ENCODE data around the gene PPY. TPM values are rescaled to one million over a fixed set of nuclear protein-coding genes. Genes with fewer than 3 reads are reported as not detected.

PPY gene
- total RNA-seq, 2 donors from 2014 or later: not detected

DNA sequence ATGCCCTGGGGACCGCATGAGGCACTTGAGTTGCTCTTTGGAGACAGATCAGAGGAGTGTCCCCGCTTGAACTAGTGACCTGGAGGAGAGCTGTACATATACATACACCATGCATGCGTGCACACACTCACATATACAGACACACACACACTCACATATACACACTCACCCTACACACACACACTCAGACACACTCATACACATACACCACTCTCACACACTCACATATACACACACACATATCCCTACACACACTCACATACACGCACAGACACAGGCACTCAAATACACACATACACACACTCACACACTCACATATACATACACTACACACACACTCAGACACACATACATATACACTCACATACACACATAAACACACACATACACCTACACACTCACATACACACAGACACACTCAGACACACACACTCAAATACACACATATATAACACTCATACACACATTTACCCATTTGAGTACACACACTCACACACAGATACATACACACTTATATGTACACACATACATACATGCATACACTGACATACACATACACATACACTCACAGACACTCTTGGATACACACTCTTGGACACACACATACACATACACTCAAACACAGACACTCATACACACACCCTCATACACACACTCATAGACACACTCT lies 29.5 kb downstream of the PPY start:
- Histone ChIP-seq H3K36me3 (ENCODE audit: control insufficient read depth, insufficient read depth, low read length) (no peaks in the 10 kb centered on the region), H3K27ac (ENCODE audit: low read depth, low read length) (no peak overlapping the region), H3K27me3 (ENCODE audit: control insufficient read depth, insufficient read depth, low read length, poor library complexity, severe bottlenecking) (peaks cover 29% of the 10 kb centered on the region), H3K9me3 (ENCODE audit: control insufficient read depth, low read length) (peaks cover 7% of the 10 kb centered on the region), H3K4me3 (ENCODE audit: low read length) (no peak overlapping the region), H3K9ac (ENCODE audit: extremely low read depth, low read length, poor library complexity, severe bottlenecking) (no peak overlapping the region), H3K4me1 (ENCODE audit: control insufficient read depth, insufficient read depth, low read length) (peaks cover 7% of the 10 kb centered on the region)
- no peaks in the 10 kb centered on the region for H3K36me3 Mint-ChIP-seq (ENCODE audit: low read depth)
- no peaks in the 10 kb centered on the region for H3K9me3 Mint-ChIP-seq
- peaks cover 39% of the 10 kb centered on the region for H3K27me3 Mint-ChIP-seq (ENCODE audit: insufficient read depth)
- H3K27ac Mint-ChIP-seq: no peak overlapping the region
- DNase-seq: no peak
- peaks cover 19% of the 10 kb centered on the region for H3K4me1 Mint-ChIP-seq
- 61 to 93% methylated on average over 3 to 4 of the region's 4 CpGs for WGBS, 2 experiments (ENCODE audit: insufficient coverage in 1 of 2, insufficient read length in 1 of 2)
- H3K4me3 Mint-ChIP-seq: no peak overlapping the region
- TF ChIP-seq, protein P1, sequence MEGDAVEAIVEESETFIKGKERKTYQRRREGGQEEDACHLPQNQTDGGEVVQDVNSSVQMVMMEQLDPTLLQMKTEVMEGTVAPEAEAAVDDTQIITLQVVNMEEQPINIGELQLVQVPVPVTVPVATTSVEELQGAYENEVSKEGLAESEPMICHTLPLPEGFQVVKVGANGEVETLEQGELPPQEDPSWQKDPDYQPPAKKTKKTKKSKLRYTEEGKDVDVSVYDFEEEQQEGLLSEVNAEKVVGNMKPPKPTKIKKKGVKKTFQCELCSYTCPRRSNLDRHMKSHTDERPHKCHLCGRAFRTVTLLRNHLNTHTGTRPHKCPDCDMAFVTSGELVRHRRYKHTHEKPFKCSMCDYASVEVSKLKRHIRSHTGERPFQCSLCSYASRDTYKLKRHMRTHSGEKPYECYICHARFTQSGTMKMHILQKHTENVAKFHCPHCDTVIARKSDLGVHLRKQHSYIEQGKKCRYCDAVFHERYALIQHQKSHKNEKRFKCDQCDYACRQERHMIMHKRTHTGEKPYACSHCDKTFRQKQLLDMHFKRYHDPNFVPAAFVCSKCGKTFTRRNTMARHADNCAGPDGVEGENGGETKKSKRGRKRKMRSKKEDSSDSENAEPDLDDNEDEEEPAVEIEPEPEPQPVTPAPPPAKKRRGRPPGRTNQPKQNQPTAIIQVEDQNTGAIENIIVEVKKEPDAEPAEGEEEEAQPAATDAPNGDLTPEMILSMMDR (conservative IDR thresholded peaks at IDR 0.05): no peak

DNA sequence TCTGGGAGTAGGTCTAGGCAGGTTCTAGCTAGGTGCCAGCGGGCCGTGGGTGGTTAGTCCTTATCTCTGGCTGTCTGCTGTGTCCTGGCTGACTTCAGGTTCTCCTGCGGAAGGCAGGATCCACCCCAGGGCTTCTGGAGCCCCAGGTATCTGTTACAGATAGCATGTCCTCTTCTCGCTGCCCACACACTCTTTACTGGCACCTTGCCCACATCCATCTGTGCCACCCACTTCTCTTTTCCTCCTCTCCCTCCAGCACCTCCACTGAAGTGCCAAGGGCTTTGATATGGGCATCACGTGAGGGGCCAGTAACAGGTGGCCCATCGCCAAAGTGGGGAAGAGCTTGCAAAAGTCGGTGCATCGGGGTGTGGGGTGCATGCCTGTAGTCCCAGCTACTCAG lies 30.4 kb downstream of the PPY start:
- Histone ChIP-seq H3K36me3 (ENCODE audit: control insufficient read depth, insufficient read depth, low read length) (no peaks in the 10 kb centered on the region), H3K9ac (ENCODE audit: extremely low read depth, low read length, poor library complexity, severe bottlenecking) (no peak overlapping the region), H3K4me3 (ENCODE audit: low read length) (no peak overlapping the region), H3K9me3 (ENCODE audit: control insufficient read depth, low read length) (peaks cover 7% of the 10 kb centered on the region), H3K27ac (ENCODE audit: low read depth, low read length) (no peak overlapping the region), H3K4me1 (ENCODE audit: control insufficient read depth, insufficient read depth, low read length) (peaks cover 4% of the 10 kb centered on the region), H3K27me3 (ENCODE audit: control insufficient read depth, insufficient read depth, low read length, poor library complexity, severe bottlenecking) (peaks cover 29% of the 10 kb centered on the region)
- TF ChIP-seq, protein P1 (conservative IDR thresholded peaks at IDR 0.05): no peak
- DNase-seq: no peak
- no peaks in the 10 kb centered on the region for H3K36me3 Mint-ChIP-seq (ENCODE audit: low read depth)
- H3K4me1 Mint-ChIP-seq: peaks cover 14% of the 10 kb centered on the region
- no peak overlapping the region for H3K4me3 Mint-ChIP-seq
- H3K27me3 Mint-ChIP-seq (ENCODE audit: insufficient read depth): peaks cover 34% of the 10 kb centered on the region
- no peak overlapping the region for H3K27ac Mint-ChIP-seq
- WGBS, 2 experiments (ENCODE audit: insufficient coverage in 1 of 2, insufficient read length in 1 of 2): 84 to 87% methylated on average over 8 of the region's 8 CpGs
- no peaks in the 10 kb centered on the region for H3K9me3 Mint-ChIP-seq

DNA sequence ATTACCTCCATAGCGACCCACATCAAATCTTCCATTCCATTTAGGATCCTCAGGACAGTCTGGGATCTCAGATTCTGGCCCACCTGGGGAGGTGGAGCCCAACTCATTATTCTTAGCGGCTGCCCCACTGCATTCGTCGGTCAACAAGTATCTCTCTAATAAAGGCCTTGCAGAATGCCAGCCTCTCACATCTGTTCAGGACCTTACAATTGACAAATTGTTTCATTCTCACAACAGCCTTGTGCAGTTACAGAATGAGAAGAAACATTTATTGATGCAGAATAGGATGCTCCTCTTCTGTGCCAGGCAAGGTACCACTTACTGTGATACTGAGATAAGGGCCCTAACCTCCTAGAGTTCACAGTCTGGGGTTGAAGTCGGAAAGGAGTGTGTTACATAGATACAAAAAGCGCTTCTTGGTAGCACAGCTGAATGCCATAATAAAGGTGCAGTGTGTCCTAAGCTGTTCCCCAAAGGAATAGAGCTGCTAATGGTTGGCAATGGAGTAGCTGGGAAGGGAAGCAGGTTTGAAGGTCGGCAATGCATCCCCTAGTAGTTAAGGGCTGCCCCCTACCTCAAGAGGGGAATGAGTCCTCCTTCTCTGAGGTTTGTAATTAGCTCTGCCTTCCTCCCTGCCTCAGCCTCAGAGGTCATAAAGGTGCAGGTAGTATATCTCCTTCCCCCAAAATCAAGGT lies 32.6 kb downstream of the PPY start:
- H3K9ac ChIP-seq (ENCODE audit: extremely low read depth, low read length, poor library complexity, severe bottlenecking): no peak overlapping the region
- Mint-ChIP-seq H3K9me3 (no peaks in the 10 kb centered on the region), H3K4me3 (no peak overlapping the region), H3K36me3 (ENCODE audit: low read depth) (no peaks in the 10 kb centered on the region), H3K27ac (no peak overlapping the region), H3K27me3 (ENCODE audit: insufficient read depth) (peaks cover 47% of the 10 kb centered on the region), H3K4me1 (no peaks in the 10 kb centered on the region)
- H3K4me1 ChIP-seq (ENCODE audit: control insufficient read depth, insufficient read depth, low read length): no peaks in the 10 kb centered on the region
- no peaks in the 10 kb centered on the region for H3K9me3 ChIP-seq (ENCODE audit: control insufficient read depth, low read length)
- H3K27ac ChIP-seq (ENCODE audit: low read depth, low read length): no peak overlapping the region
- no peaks in the 10 kb centered on the region for H3K36me3 ChIP-seq (ENCODE audit: control insufficient read depth, insufficient read depth, low read length)
- H3K27me3 ChIP-seq (ENCODE audit: control insufficient read depth, insufficient read depth, low read length, poor library complexity, severe bottlenecking): peaks cover 48% of the 10 kb centered on the region
- DNase-seq: peak; percentile 62
- TF ChIP-seq, protein P1 (conservative IDR thresholded peaks at IDR 0.05): no peak
- no peak overlapping the region for H3K4me3 ChIP-seq (ENCODE audit: low read length)
- WGBS, 2 experiments (ENCODE audit: insufficient coverage in 1 of 2, insufficient read length in 1 of 2): 71 to 75% methylated on average over 7 of the region's 7 CpGs

Measured in endodermal cell (in vitro differentiated cells).